ENCODE measurements around the gene ZMYND10. TPM values are rescaled to one million over a fixed set of nuclear protein-coding genes. Genes with fewer than 3 reads are reported as not detected.

Gene ZMYND10
- total and polyA plus RNA-seq, 10 donors, result 0.56 to 2.2 (median 1.2) TPM; not detected in 1

GRCh38 chr3:50294089-50294488 is 51.4 kb downstream of the ZMYND10 start:
- no peaks in the 10 kb centered on the region for H3K9me3 ChIP-seq
- H3K4me1 ChIP-seq, result peaks cover 25 to 55% (median 40%) of the 10 kb centered on the region in 6 donors
- TF ChIP-seq CTCF (IDR thresholded peaks at IDR 0.05 in 8 of 11, conservative IDR thresholded peaks at IDR 0.05 in 3 of 11), result no peak
- TF ChIP-seq POLR2AphosphoS5 (IDR thresholded peaks at IDR 0.05), result no peak
- TF ChIP-seq POLR2A (IDR thresholded peaks at IDR 0.05), result no peak
- no peak for DNase-seq
- H3K27me3 ChIP-seq (replicated peaks in 1 of 7), result no peaks in the 10 kb centered on the region
- no peak overlapping the region for H3K4me3 ChIP-seq
- peaks cover 0 to 26% (median 12%) of the 10 kb centered on the region in 6 donors for H3K36me3 ChIP-seq
- WGBS, 5 donors, result 78 to 93% (median 89%) methylated on average over 4 of the region's 4 CpGs
- intact Hi-C loops (cut with DNase I; ENCODE audit: low total_unique reads), result no loop called here
- H3K27ac ChIP-seq, result no peak overlapping the region

DNA sequence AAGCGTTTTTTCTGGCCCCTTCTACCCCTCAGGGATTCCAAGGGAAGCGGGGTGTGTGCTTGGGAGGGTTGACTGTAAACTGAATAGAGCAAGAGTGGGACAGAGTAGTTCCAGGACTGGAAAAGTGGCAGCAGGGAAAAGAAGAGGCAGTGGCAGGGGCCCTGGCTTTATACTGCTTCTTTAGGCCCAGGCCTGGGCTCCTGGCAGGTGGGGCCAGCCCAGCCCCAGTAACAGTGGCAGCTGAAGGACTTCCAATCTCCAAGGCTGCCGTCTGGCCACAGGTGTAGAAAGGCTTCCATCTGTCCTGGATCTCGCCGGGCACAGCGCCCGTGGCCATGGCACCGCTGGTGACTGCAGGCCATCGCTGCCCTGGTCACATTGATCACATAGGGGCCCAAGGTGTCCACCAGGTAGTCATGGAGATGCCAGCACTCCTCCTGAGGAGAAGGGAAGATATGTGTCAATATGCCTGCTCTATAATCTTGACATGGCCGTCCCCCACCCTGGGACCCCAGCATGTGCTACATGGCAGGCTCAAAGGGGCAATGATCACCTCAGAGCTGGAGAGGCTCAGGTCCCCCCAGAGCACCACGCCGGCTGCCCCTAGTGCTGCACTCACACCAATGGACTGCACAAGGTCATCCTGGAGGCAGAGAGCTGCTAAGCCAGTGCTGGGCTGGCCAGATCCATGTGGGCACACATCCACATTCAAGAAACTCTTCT is 52.3 kb downstream of the ZMYND10 start:
- 71 to 86% (median 84%) methylated on average over 10 to 12 of the region's 12 CpGs for WGBS, 5 donors
- peaks cover 0 to 35% (median 21%) of the 10 kb centered on the region in 6 donors for H3K36me3 ChIP-seq
- no peaks in the 10 kb centered on the region for H3K27me3 ChIP-seq (replicated peaks in 1 of 7)
- H3K4me3 ChIP-seq, result peak overlapping the region in 3 of 8 donors; percentile 96 to 100 (median 98)
- peak; percentile 86 for DNase-seq
- H3K27ac ChIP-seq, result peak overlapping the region; percentile 45 to 88 (median 77)
- H3K9me3 ChIP-seq, result no peaks in the 10 kb centered on the region
- H3K4me1 ChIP-seq, result peaks cover 17 to 46% (median 33%) of the 10 kb centered on the region in 6 donors
- TF ChIP-seq CTCF (IDR thresholded peaks at IDR 0.05 in 8 of 11, conservative IDR thresholded peaks at IDR 0.05 in 3 of 11), result no peak
- peak in 1 of 3 donors; percentile 17 for TF ChIP-seq POLR2AphosphoS5 (IDR thresholded peaks at IDR 0.05)
- no peak for TF ChIP-seq POLR2A (IDR thresholded peaks at IDR 0.05)
- intact Hi-C loops (cut with DNase I; ENCODE audit: low total_unique reads), result no loop called here

- TF ChIP-seq POLR2A (IDR thresholded peaks at IDR 0.05) (peak in 1 of 3 donors; percentile 14), CTCF (IDR thresholded peaks at IDR 0.05 in 8 of 11, conservative IDR thresholded peaks at IDR 0.05 in 3 of 11) (peak in 4 of 11 experiments; percentile 17 to 35 (median 24)), POLR2AphosphoS5 (IDR thresholded peaks at IDR 0.05) (peak; percentile 90 to 96 (median 91))
- peaks cover 13 to 38% (median 27%) of the 10 kb centered on the region in 6 donors for H3K4me1 ChIP-seq
- peaks cover 0 to 43% (median 29%) of the 10 kb centered on the region in 6 donors for H3K36me3 ChIP-seq
- H3K27me3 ChIP-seq (replicated peaks in 1 of 7), result no peaks in the 10 kb centered on the region
- H3K27ac ChIP-seq, result peak within 1 kb of the TSS; percentile 67 to 88 (median 79)
- WGBS, 5 donors, result 1 to 11% (median 2%) methylated on average over 9 to 67 of the region's 67 CpGs
- DNase-seq, result peak; percentile 99
- H3K9me3 ChIP-seq, result no peaks in the 10 kb centered on the region
- H3K4me3 ChIP-seq, result peak within 1 kb of the TSS; percentile 89 to 100 (median 98)
- intact Hi-C loops (cut with DNase I; ENCODE audit: low total_unique reads), result no loop called here
Measured at GRCh38 chr3:50292159-50293078, 53.1 kb downstream of the ZMYND10 start, which contains the start of gene IFRD2. Gene IFRD2 (minus strand): TSS chr3:50292429. CDS start chr3:50292274, 155 bp downstream.

Other genes starting within 250 kb of the ZMYND10 start
- gene SEMA3F, start 190.4 kb downstream of the ZMYND10 start, total RNA-seq, result 100 to 1,000 TPM in 3 of 7 donors, 10 to 100 TPM in 4; 56.1 to 205 (median 98.8) TPM
- 10 to 100 TPM; 16.9 to 34.2 (median 31.7) TPM for gene SEMA3F, start 190.4 kb downstream of the ZMYND10 start, polyA plus RNA-seq
- under 1 TPM in 2 of 7 donors, not detected in 5; 0.18 to 0.44 TPM for gene GNAT1, start 154.1 kb downstream of the ZMYND10 start, total RNA-seq
- under 1 TPM in 1 of 3 donors, not detected in 2; 0.05 TPM for gene GNAT1, start 154.1 kb downstream of the ZMYND10 start, polyA plus RNA-seq
- not detected for gene SLC38A3, start 140.5 kb downstream of the ZMYND10 start, total RNA-seq
- gene SLC38A3, start 140.5 kb downstream of the ZMYND10 start, polyA plus RNA-seq, result under 1 TPM in 2 of 3 donors, not detected in 1; 0.02 to 0.07 TPM
- gene GNAI2, start 109.5 kb downstream of the ZMYND10 start, total RNA-seq, result 100 to 1,000 TPM; 276 to 466 (median 385) TPM
- 100 to 1,000 TPM; 147 to 232 (median 170) TPM for gene GNAI2, start 109.5 kb downstream of the ZMYND10 start, polyA plus RNA-seq
- 10 to 100 TPM in 1 of 7 donors, 1 to 10 TPM in 6; 2.2 to 13.9 (median 4.5) TPM for gene SEMA3B, start 76.6 kb downstream of the ZMYND10 start, total RNA-seq
- 10 to 100 TPM in 1 of 3 donors, 1 to 10 TPM in 2; 2.7 to 14.5 (median 3.4) TPM for gene SEMA3B, start 76.6 kb downstream of the ZMYND10 start, polyA plus RNA-seq
- under 1 TPM in 1 of 7 donors, not detected in 6; 0.46 TPM for gene LSMEM2, start 66.6 kb downstream of the ZMYND10 start, total RNA-seq
- gene LSMEM2, start 66.6 kb downstream of the ZMYND10 start, polyA plus RNA-seq, result under 1 TPM; 0.06 to 0.29 (median 0.20) TPM
- gene IFRD2, start 53.3 kb downstream of the ZMYND10 start, total RNA-seq, result 10 to 100 TPM; 40.2 to 67.6 (median 48.0) TPM
- gene IFRD2, start 53.3 kb downstream of the ZMYND10 start, polyA plus RNA-seq, result 10 to 100 TPM; 58.4 to 76.7 (median 74.8) TPM
- gene HYAL3, start 46.3 kb downstream of the ZMYND10 start, total RNA-seq, result 1 to 10 TPM in 6 of 7 donors, under 1 TPM in 1; 0.73 to 3.8 (median 2.7) TPM
- 1 to 10 TPM; 1.4 to 2.4 (median 2.1) TPM for gene HYAL3, start 46.3 kb downstream of the ZMYND10 start, polyA plus RNA-seq
- 10 to 100 TPM in 6 of 7 donors, 1 to 10 TPM in 1; 7.8 to 15.1 (median 11.8) TPM for gene NAA80, start 46.3 kb downstream of the ZMYND10 start, total RNA-seq
- gene NAA80, start 46.3 kb downstream of the ZMYND10 start, polyA plus RNA-seq, result 10 to 100 TPM; 12.4 to 15.5 (median 15.2) TPM
- 100 to 1,000 TPM in 5 of 7 donors, 10 to 100 TPM in 2; 46.8 to 172 (median 122) TPM for gene HYAL1, start 42.2 kb downstream of the ZMYND10 start, total RNA-seq
- gene HYAL1, start 42.2 kb downstream of the ZMYND10 start, polyA plus RNA-seq, result 10 to 100 TPM; 18.2 to 49.4 (median 46.6) TPM
- gene HYAL2, start 23.0 kb downstream of the ZMYND10 start, total RNA-seq, result 100 to 1,000 TPM; 192 to 746 (median 523) TPM
- gene HYAL2, start 23.0 kb downstream of the ZMYND10 start, polyA plus RNA-seq, result 100 to 1,000 TPM; 108 to 155 (median 123) TPM
- gene TUSC2, start 17.5 kb downstream of the ZMYND10 start, total RNA-seq, result 10 to 100 TPM; 19.4 to 33.6 (median 24.4) TPM
- 10 to 100 TPM; 20.6 to 36.5 (median 34.4) TPM for gene TUSC2, start 17.5 kb downstream of the ZMYND10 start, polyA plus RNA-seq
- gene RASSF1, start 4.9 kb downstream of the ZMYND10 start, total RNA-seq, result 100 to 1,000 TPM in 1 of 7 donors, 10 to 100 TPM in 6; 48.3 to 113 (median 63.3) TPM
- 10 to 100 TPM; 59.3 to 83.7 (median 81.4) TPM for gene RASSF1, start 4.9 kb downstream of the ZMYND10 start, polyA plus RNA-seq
- 10 to 100 TPM; 17.8 to 31.2 (median 22.7) TPM for gene NPRL2, start 5.0 kb upstream of the ZMYND10 start, total RNA-seq
- gene NPRL2, start 5.0 kb upstream of the ZMYND10 start, polyA plus RNA-seq, result 10 to 100 TPM; 22.1 to 28.2 (median 23.0) TPM
- 10 to 100 TPM; 18.7 to 33.7 (median 24.9) TPM for gene CYB561D2, start 5.1 kb upstream of the ZMYND10 start, total RNA-seq
- 10 to 100 TPM; 26.8 to 35.2 (median 27.2) TPM for gene CYB561D2, start 5.1 kb upstream of the ZMYND10 start, polyA plus RNA-seq
- gene TMEM115, start 13.8 kb upstream of the ZMYND10 start, total RNA-seq, result 10 to 100 TPM; 22.6 to 49.2 (median 35.1) TPM
- gene TMEM115, start 13.8 kb upstream of the ZMYND10 start, polyA plus RNA-seq, result 10 to 100 TPM; 14.0 to 22.1 (median 17.2) TPM
- 1 to 10 TPM in 6 of 7 donors, under 1 TPM in 1; 0.85 to 3.2 (median 1.4) TPM for gene CACNA2D2, start 157.9 kb upstream of the ZMYND10 start, total RNA-seq
- gene CACNA2D2, start 157.9 kb upstream of the ZMYND10 start, polyA plus RNA-seq, result under 1 TPM; 0.24 to 0.64 (median 0.26) TPM
- 10 to 100 TPM in 1 of 7 donors, 1 to 10 TPM in 6; 3.2 to 12.2 (median 5.8) TPM for gene C3orf18, start 222.0 kb upstream of the ZMYND10 start, total RNA-seq
- gene C3orf18, start 222.0 kb upstream of the ZMYND10 start, polyA plus RNA-seq, result 1 to 10 TPM; 2.3 to 4.6 (median 3.5) TPM
- gene HEMK1, start 223.8 kb upstream of the ZMYND10 start, total RNA-seq, result 10 to 100 TPM in 6 of 7 donors, 1 to 10 TPM in 1; 7.6 to 22.5 (median 18.9) TPM
- 10 to 100 TPM; 25.1 to 45.2 (median 41.1) TPM for gene HEMK1, start 223.8 kb upstream of the ZMYND10 start, polyA plus RNA-seq